Stimulated activated CD4-positive, alpha-beta T cell treated with anti-CD3 and anti-CD28 coated beads, Interleukin-15, amount 100 ng/mL, for 1 hour (primary cell): ENCODE measurements around the gene SIK2.
"Not testable (repeated sequence)": the region's sequence is repeated elsewhere in the genome, so short reads cannot be mapped to it uniquely, and the experiment has no call there.

ENCODE experiments used
- DNase-seq, 2 donors: peaks; one replicate each; pipeline ENCODE4 v3.0.0-alpha.2; 2020; ENCODE audit warnings: low read depth in 1 of 2, low spot score in 1 of 2

The SIK2 gene

GRCh38 chr11:111623527-111624030 is 21.3 kb downstream of the SIK2 start:
- DNase-seq = no peak

- no peak for DNase-seq
Observed at GRCh38 chr11:111624608-111625007, 22.4 kb downstream of the SIK2 start.

- no peak for DNase-seq
Observed at GRCh38 chr11:111627591-111627990, 25.3 kb downstream of the SIK2 start.

- no peak for DNase-seq
Observed at GRCh38 chr11:111629499-111629898, 27.2 kb downstream of the SIK2 start.

GRCh38 chr11:111631024-111631665 is 28.9 kb downstream of the SIK2 start:
- DNase-seq = no peak

GRCh38 chr11:111631666-111632039 is 29.4 kb downstream of the SIK2 start:
- no peak for DNase-seq

GRCh38 chr11:111632516-111633220 is 30.4 kb downstream of the SIK2 start:
- DNase-seq = no peak

- DNase-seq = no peak
Observed at GRCh38 chr11:111633248-111633647, 31.0 kb downstream of the SIK2 start.

GRCh38 chr11:111633756-111634362 is 31.6 kb downstream of the SIK2 start:
- no peak for DNase-seq

- no peak for DNase-seq
Observed at GRCh38 chr11:111634981-111635705, 32.9 kb downstream of the SIK2 start.

- no peak for DNase-seq
Observed at GRCh38 chr11:111635706-111636045, 33.4 kb downstream of the SIK2 start.

- no peak for DNase-seq
Observed at GRCh38 chr11:111637885-111638284, 35.6 kb downstream of the SIK2 start.

GRCh38 chr11:111639226-111639925 is 37.1 kb downstream of the SIK2 start:
- DNase-seq = no peak

GRCh38 chr11:111641339-111642015 is 39.2 kb downstream of the SIK2 start:
- DNase-seq = no peak

- no peak for DNase-seq
Observed at GRCh38 chr11:111642542-111642941, 40.3 kb downstream of the SIK2 start.

GRCh38 chr11:111644922-111645321 is 42.7 kb downstream of the SIK2 start:
- no peak for DNase-seq

- DNase-seq = no peak
Observed at GRCh38 chr11:111645657-111646316, 43.5 kb downstream of the SIK2 start.

- not testable (repeated sequence) for DNase-seq
Observed at GRCh38 chr11:111651336-111651735, 49.1 kb downstream of the SIK2 start.

GRCh38 chr11:111652184-111652583 is 49.9 kb downstream of the SIK2 start:
- DNase-seq = no peak

- no peak for DNase-seq
Observed at GRCh38 chr11:111654601-111655000, 52.4 kb downstream of the SIK2 start.
